Activated T-cell treated with anti-CD3 and anti-CD28 coated beads, Interleukin-2, amount 50 U/mL, for 4 hours (primary cell): ENCODE results near the gene PSMB11. TPM values are rescaled to one million over a fixed set of nuclear protein-coding genes. Genes with fewer than 3 reads are reported as not detected.

Experiments
- ATAC-seq, 2 donors: fragments of 200-7000 bp; cut with Tn5 transposase; one replicate each; pipeline ENCODE4 v1.10.0; 2021
- DNase-seq: peaks from one replicate; pipeline ENCODE4 v3.0.0-alpha.2; 2020
- H3K27me3 Mint-ChIP-seq: one replicate; pipeline ENCODE4 v1.8.0; 2021; ENCODE audit warnings: low read depth, mixed read lengths
- H3K36me3 Mint-ChIP-seq: one replicate; pipeline ENCODE4 v1.8.0; 2022; ENCODE audit warnings: mixed read lengths; ENCODE audit not compliant: insufficient read depth
- H3K4me1 Mint-ChIP-seq: one replicate; pipeline ENCODE4 v1.8.0; 2021; ENCODE audit warnings: low read depth, mixed read lengths
- H3K4me3 Mint-ChIP-seq: one replicate; pipeline ENCODE4 v1.8.0; 2021; ENCODE audit warnings: mild to moderate bottlenecking, moderate library complexity, mixed read lengths
- H3K9me3 Mint-ChIP-seq: one replicate; pipeline ENCODE4 v1.8.0; 2021; ENCODE audit warnings: mixed read lengths
- total RNA-seq, 3 donors: library from RNA; stranded (reverse); gene quantifications; one replicate each; pipeline ENCODE4 v1.2.1, GENCODE V29; 2021

PSMB11 gene
- total RNA-seq, 3 donors from 2014 or later, result not detected

DNA sequence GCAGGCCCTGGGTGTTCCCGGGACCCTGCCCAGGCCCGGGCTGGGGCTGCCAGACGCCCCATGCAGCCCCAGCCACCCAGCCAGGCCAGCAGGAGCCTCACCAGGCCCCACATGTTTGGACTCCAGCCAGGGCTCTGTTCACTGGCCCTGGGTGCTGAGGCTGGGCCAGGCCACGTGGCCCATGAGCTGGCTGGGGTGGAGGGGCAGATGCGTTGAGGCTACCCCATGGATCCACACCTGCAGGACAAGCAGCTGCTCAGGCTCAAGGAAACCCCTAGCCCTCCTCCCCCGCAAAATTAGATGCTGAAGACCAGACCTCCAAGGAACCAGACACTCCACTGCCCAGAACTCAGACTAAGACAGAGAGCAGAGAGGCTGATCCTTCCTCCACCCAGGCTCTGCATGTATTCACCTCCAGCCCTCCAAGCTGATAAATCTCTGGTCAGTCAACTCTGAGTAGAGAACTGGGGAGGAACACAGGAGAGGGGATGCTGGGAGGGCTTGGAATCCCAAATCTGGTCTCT lies 13.7 kb downstream of the PSMB11 start:
- DNase-seq (no peak), ATAC-seq (no peak)
- Mint-ChIP-seq H3K36me3 (peaks cover 9% of the 10 kb centered on the region), H3K27me3 (peaks cover 2% of the 10 kb centered on the region), H3K9me3 (no peaks in the 10 kb centered on the region), H3K4me3 (peak overlapping the region; percentile 83), H3K4me1 (peaks cover 17% of the 10 kb centered on the region)

DNA sequence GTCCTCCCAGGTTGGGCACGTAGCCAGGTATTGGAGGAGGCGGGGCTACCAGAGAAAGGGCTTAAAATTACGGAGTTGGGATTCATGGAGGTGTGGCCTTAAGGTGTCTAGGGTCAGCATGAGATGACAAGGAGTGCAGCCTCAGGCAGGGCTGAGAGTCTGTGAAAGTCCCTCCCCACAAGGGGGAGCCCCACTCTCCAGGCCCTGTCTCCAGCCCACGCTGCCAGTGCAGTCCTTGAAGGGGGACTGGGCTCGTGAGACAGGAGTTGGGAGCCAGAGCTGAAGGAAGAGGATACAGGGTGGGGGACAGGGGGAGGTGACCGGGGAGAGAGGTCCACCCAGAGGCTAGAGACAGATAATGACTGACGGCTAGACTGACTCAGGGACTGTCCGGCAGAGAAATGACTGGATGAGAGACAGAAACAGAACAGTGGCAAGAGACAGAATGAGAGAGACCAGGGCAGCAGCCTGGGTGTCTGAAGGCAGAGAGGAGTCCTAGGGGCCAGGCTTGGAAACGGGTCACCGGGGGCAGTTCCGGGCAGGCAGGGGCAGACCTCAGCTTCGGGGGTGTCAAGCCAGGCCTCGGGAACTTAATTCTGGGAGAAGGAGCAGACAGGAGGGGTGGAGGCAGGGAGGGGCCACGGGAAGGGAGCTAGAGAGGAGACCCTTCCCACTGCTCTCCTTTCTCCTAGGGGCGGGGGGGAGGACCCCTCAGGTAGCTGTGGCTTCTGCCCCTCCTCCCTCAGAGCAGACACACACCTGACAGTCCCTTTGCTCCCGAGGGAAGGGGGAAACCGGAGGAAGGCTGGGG lies 14.3 kb downstream of the PSMB11 start:
- Mint-ChIP-seq H3K9me3 (no peaks in the 10 kb centered on the region), H3K36me3 (peaks cover 14% of the 10 kb centered on the region), H3K4me1 (peaks cover 17% of the 10 kb centered on the region), H3K27me3 (peaks cover 2% of the 10 kb centered on the region), H3K4me3 (peak overlapping the region; percentile 83)
- ATAC-seq, result peak; percentile 51 to 59
- DNase-seq, result peak; percentile 66

DNA sequence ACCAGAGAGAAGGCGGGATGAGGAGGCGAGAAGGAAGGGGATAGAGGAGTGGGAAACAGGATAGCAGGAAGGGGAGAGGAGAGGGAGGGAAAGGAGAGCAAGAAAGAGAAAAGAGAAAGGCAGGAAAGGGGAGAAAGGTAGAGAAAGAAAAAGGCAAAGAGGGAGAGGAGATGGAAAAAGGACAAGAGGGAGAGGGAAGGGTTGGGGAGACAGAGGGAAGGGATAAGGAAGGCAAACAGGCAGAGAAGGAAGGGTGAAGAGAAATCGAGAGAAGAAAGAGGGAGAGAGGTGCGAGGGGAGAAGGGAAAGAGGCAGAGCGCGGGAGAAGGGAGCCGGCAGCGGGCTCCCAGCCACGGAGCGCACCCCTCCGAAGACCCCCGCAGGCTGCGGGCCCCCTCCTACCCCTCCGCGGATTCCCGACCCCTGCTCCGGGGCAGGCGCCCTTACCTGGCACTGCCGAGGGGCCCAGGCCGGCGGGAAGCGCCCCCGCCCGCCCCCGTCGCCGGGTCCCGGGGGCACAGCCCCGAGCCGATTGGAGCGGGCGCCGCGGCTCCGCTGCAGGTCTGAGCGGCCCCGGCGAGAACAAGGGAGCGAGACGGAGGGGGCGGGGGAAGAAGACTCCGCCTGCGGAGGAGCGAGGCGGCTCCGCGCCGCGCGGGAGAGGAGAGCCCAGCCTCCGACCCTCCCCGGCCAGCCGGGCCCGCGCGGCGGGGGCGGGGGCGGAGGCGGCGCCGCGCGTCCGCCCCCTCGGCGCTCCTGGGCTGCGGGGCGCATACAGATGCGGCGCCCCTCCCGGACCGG lies 15.1 kb downstream of the PSMB11 start, which contains the start of gene CDH24:
TSS of gene CDH24 (minus strand) at position 565 of the 801 bp plus-strand sequence. CDS start 1,787 bp downstream, outside the sequence.
- ATAC-seq (peak; percentile 77 to 82), DNase-seq (peak; percentile 62)
- Mint-ChIP-seq H3K27me3 (peaks cover 2% of the 10 kb centered on the region), H3K4me1 (peaks cover 17% of the 10 kb centered on the region), H3K9me3 (no peaks in the 10 kb centered on the region), H3K36me3 (peaks cover 15% of the 10 kb centered on the region), H3K4me3 (peak within 1 kb of the TSS; percentile 84)

DNA sequence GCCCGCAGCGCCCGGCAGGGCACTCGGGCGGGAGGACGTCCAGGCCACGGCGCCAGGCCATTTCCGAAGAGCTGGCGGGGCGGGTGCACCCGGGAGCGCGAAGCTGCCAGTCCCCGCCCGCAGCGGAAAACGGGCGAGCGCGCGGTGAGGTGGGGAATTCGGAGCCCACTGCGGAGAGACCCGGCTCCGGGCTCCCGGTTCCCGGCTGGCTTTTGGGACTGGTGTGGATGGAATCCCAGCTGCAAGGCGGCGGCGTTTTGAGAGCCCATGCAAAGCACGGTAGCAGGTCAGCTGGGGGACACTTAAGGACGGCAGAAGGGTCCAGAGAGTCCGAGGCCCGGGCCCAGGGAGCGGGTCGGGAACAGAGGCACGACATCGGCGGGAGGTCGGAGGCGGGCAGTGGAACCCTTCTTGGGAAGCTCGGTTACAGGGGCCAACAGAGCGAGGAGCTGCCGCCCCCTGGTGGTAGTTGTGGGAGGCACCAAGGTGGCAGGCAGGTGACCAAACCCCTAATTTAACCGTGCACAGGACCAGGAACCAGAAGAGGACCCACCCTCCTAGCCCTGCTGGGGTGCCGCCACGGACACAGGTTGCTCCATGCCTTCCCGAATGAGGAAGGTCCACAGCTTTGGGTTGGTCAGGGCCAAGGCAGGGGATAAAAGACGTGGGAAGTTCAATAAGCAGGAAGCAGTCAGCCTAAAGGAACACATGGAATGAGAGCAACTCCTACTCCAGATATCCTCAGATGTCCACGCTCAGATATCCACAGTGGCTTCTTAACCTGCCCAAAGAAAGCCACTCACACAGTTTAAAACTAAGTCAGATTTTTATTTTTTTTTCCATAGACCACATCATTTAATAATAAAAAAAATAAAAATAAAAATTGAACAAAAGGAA lies 16.0 kb downstream of the PSMB11 start:
- peak; percentile 78 for ATAC-seq

DNA sequence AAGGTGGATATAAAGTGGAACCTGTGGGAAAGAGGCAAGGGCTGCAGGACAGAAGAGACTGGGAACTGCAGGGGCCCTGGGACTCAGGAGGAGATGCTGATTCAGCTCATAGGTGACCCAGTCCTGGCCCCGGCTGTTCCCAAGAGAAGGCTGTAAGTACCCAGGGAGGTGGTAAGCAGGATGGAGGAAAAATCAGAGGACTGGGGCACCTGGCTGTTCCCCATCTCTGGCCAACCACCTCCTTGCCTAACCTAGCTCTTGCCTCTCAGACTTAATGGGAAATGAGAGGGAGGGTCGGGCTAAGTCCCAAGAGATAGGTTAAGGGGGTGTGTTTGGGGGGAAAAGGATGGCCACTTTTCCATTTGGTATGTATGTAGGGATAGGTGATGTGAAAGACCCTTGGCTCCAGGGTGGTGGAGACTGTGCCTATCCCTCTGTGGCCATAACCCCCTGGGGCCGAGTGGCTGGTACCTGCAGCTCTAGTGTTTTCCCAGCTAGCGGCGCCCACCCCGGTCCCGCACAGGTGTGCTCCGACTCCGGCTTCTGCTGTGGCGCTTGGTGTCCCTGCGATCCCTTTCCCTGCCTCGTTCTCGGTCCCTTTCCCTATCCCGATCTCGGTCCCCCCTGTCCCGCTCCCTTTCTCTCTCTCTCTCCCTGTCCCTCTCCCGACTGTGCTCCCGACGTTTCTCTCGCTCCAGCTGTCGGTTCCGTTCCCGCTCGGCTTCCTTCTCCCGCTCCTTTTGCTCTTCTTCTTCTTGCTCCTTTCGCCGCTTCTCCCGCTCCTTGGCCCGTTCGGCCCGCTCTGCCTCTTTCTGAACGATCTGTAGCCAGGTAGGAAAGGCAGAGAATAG lies 16.9 kb downstream of the PSMB11 start:
- Mint-ChIP-seq H3K4me3 (no peak overlapping the region), H3K4me1 (peaks cover 17% of the 10 kb centered on the region), H3K9me3 (no peaks in the 10 kb centered on the region), H3K27me3 (peaks cover 2% of the 10 kb centered on the region), H3K36me3 (peaks cover 29% of the 10 kb centered on the region)
- DNase-seq, result no peak
- no peak for ATAC-seq

More for the DNA sequence above, 16.0 kb downstream of the PSMB11 start:
- peaks cover 2% of the 10 kb centered on the region for H3K27me3 Mint-ChIP-seq
- H3K9me3 Mint-ChIP-seq, result no peaks in the 10 kb centered on the region
- peak overlapping the region; percentile 84 for H3K4me3 Mint-ChIP-seq
- peaks cover 17% of the 10 kb centered on the region for H3K4me1 Mint-ChIP-seq
- H3K36me3 Mint-ChIP-seq, result peaks cover 23% of the 10 kb centered on the region
- DNase-seq, result peak; percentile 88

DNA sequence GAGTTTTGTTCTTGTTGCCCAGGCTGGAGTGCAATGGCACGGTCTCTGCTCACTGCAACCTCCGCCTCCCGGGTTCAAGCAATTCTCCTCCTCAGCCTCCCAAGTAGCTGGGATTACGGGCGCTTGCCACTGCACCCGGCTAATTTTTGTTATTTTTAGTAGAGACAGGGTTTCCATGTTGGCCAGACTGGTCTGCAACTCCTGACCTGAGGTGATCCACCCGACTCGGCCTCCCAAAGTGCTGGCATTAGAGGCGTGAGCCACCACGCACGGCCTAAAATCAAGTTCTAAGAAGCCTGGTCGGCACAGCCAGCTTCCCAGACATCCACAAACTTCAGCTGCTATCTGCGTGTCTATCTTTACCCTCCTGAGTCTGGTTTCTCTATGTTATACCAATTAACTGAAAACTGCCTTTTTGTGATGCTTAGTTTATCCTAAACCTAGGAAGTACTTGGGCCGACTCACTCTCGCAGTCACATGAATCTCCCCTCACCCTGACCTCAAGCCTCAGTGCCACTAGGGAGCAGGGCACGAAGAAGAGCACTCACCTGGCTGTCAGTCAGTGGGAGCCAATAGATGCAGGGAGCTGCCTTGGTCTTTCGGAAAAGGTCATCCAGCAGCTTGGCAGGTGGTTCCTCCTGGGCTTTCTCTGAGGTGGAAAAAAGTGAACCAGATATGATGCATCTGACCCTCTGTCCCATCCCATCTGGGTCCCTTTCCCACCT lies 18.7 kb downstream of the PSMB11 start:
- H3K9me3 Mint-ChIP-seq, result no peaks in the 10 kb centered on the region
- H3K4me3 Mint-ChIP-seq, result no peak overlapping the region
- peaks cover 36% of the 10 kb centered on the region for H3K36me3 Mint-ChIP-seq

DNA sequence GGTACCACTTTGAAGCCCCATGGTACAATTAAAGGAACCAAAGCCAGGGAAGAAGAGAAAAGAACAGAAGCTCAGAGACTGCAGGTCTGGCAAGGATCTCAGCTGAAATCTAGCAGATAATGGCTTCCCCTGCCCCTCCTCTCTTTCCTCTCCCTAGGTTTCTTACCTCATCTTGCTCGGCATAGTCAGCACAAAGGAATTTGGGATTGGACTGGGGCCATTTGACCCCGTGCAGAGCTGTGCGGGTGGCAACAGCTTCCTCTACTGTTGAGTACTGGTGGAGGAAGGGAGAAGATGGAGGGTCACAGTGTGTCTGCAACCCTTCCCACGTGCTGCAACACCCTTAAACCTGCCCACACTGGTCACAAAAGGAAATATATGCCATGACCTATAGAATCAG lies 20.0 kb downstream of the PSMB11 start:
- no peak for ATAC-seq
- no peak for DNase-seq
- Mint-ChIP-seq H3K4me3 (no peak overlapping the region), H3K36me3 (peaks cover 44% of the 10 kb centered on the region), H3K27me3 (no peaks in the 10 kb centered on the region), H3K4me1 (peaks cover 11% of the 10 kb centered on the region), H3K9me3 (no peaks in the 10 kb centered on the region)

More for the DNA sequence above, 18.7 kb downstream of the PSMB11 start:
- Mint-ChIP-seq H3K4me1 (peaks cover 19% of the 10 kb centered on the region), H3K27me3 (peaks cover 2% of the 10 kb centered on the region)
- no peak for DNase-seq
- no peak for ATAC-seq

DNA sequence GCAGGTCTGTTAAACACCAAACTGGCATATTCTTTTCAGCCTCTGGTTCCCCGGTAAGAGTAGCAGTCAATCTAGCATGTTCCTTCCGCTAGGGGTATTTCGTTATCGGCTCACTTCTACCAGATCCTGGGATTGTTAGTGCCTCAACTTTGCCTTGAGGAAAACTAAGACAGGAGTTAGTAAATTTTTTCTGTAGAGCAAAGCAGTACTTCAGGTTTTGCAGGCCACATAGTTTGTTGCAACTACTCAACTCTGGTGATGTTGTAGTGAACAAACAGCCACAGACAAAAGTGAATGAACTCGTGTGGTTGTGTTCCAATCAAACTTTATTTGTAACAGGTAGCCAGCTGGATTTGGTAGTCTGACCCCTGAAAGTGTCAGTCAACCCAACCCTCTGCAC lies 21.6 kb downstream of the PSMB11 start:
- peaks cover 44% of the 10 kb centered on the region for H3K36me3 Mint-ChIP-seq
- ATAC-seq, result no peak
- no peak for DNase-seq
- no peaks in the 10 kb centered on the region for H3K9me3 Mint-ChIP-seq
- H3K27me3 Mint-ChIP-seq, result no peaks in the 10 kb centered on the region
- H3K4me3 Mint-ChIP-seq, result no peak overlapping the region
- peaks cover 8% of the 10 kb centered on the region for H3K4me1 Mint-ChIP-seq

DNA sequence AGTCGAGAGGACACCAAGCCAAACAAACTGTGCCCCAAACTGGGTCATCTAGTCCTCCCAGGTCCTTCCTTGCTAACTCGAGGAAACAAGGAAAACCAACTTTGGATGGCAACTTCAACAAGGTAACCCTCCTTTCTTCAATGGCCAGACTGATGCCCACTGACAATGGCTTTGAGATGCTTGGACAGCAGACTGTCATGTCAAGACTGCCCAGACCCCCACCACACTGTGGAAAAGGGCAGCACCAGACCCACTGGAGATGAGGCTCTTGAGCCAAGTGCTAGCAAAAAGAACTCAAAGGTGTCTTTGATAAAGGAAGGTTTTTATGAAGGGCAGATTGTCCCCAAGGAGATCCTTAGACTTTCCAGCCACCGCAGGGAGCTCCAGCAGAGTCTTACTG lies 24.4 kb downstream of the PSMB11 start:
- H3K4me3 Mint-ChIP-seq, result no peak overlapping the region
- ATAC-seq (no peak), DNase-seq (no peak)
- H3K9me3 Mint-ChIP-seq, result no peaks in the 10 kb centered on the region
- peaks cover 23% of the 10 kb centered on the region for H3K4me1 Mint-ChIP-seq
- H3K27me3 Mint-ChIP-seq, result no peaks in the 10 kb centered on the region
- H3K36me3 Mint-ChIP-seq, result peaks cover 39% of the 10 kb centered on the region

DNA sequence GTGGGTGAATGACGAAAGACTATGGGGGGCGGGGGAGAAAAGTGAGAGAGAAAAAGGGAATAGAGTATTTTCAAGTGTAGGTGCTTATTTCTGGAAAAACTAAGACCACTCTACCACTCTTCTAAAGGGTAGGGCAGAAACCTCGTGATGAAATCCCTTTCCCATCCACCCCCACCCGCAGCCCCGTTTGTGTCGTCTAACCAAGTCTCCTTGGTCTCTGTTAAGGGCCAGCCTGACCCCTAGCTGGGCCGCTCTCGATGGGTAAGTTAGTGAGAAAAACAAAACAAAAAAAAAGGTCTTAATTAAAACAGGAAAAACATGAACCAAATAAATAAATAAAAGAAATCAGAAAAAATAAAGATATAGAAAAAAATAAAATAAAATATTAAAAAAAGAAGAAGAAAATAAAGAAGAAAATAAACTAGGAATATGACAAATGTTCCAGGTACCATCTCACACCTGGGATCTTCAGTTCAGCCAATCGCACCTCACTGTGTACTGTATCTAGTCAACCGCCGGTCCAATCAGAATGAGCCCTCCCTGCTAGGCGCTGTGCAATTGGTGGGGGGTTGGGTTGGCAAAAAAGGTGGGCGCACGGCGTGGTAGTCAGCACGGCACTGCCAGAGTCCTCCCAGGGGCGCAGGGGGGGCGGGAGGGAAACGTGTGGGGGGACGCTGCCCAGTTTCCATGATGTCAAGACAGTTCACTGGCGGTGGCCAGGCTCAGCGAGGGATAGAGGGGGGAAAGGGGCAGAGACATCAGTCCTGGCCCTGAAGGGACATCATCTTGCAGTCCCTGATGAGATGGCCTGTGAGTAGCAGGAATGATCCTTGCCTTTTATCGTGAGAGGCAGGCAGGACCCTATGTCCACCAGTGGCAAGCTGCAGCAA lies 25.1 kb downstream of the PSMB11 start:
- H3K27me3 Mint-ChIP-seq, result no peaks in the 10 kb centered on the region

DNA sequence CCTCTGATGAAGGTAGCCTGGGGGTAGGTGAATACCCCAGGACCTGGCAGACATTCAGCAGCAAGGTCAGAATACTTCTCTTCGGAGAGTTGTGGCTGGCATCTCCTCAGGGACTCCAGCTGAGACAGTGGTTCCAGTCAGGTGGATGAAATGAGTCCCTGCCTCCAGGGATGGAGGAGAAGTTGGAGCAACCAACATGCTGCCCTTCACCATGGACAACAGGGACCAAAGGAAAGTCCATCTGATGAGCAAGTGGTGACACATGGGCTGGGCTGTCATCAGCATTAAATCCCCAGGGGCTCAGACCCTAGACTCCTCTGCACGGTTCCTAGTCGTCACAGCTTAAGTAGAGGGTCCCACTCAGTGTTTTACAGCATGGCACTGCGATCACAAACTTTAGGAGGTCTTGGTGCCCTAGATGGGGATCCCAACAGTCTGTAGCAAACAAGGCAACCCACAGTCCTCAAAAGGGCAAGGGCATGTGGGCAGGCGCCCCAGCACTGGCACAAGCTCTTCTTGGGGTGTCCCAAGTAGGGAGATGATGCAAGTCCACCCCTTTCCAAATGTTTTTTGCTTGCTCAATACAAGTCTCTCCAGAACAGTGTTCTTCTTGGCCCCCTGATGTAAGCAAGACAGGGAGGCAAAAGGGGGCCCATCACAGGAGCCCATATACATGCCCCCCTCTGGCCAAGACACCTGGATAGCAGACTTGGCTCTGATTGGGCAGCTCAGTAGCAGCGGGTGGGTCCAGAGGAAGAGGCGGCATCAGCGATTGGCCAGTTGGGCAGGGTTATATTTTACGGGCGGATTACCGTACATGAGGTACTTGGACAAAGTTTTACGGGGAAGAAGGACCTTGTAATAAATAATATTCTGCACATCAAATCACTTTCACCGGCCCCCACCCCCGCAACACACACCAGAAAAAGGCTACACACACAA lies 26.1 kb downstream of the PSMB11 start:
- peaks cover 35% of the 10 kb centered on the region for H3K4me1 Mint-ChIP-seq
- H3K36me3 Mint-ChIP-seq, result peaks cover 34% of the 10 kb centered on the region
- H3K27me3 Mint-ChIP-seq, result no peaks in the 10 kb centered on the region
- H3K9me3 Mint-ChIP-seq, result no peaks in the 10 kb centered on the region
- ATAC-seq, result no peak
- no peak overlapping the region for H3K4me3 Mint-ChIP-seq
- DNase-seq, result no peak

More for the DNA sequence above, 25.1 kb downstream of the PSMB11 start:
- Mint-ChIP-seq H3K36me3 (peaks cover 40% of the 10 kb centered on the region), H3K4me3 (no peak overlapping the region), H3K9me3 (no peaks in the 10 kb centered on the region), H3K4me1 (peaks cover 31% of the 10 kb centered on the region)
- DNase-seq (no peak), ATAC-seq (no peak)
